NCI-H1105 treated with DMSO at 0.1 percent for 48 hours (cell line): Measurements from ENCODE around the gene PLA2G15.

Experiments
- DNase-seq: peaks from one replicate; lab custom pipeline; 2025; lab: John Stamatoyannopoulos, UW

PLA2G15 gene

DNA sequence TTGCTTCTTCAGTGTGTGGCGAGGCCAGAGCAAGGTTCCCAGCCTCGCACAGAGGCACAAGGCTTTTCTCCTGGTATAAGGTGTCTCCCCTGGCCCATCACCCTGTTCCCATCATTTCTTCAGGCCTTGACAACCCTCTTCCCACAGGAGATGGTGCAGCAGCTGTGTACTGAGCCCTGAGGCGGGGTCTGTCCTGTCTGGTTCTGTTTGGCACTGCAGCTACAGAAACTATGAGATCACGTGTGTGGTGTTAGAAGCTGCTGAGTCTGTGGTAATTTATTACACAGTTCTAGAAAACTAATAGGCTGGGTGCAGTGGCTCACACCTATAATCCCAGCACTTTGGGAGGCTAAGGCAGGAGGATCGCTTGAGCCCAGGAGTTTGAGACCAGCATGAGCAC lies 7.2 kb downstream of the PLA2G15 start:
- DNase-seq: no peak

DNA sequence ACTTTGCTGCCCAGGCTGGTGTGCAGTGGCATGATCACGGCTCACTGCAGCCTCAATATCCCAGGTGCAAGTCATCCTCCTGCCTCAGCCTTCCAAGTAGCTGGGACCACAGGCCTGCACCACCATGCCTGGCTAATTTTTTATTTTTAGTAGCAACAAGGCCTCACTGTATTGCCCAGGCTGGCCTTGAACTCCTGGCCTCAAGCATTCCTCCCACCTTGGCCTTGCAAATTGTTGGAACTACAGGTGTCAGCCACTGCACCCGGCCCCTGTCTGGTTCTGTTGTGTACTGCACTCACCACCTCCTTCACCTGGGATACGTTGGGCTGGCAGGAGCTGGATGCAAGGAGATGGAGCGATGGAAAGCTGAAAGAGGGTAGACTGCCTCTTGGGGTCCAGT lies 8.5 kb downstream of the PLA2G15 start:
- no peak for DNase-seq

DNA sequence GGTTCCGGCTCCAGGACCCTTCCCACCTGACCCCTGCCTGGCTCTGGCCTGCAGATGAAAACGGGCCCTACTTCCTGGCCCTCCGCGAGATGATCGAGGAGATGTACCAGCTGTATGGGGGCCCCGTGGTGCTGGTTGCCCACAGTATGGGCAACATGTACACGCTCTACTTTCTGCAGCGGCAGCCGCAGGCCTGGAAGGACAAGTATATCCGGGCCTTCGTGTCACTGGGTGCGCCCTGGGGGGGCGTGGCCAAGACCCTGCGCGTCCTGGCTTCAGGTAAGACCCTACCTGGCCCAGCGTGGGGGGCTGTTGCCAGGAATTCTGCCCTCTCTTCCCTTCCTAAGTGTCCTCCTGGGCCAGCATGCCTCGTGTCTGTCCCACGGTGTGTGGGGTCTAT lies 10.5 kb downstream of the PLA2G15 start:
- DNase-seq: no peak

DNA sequence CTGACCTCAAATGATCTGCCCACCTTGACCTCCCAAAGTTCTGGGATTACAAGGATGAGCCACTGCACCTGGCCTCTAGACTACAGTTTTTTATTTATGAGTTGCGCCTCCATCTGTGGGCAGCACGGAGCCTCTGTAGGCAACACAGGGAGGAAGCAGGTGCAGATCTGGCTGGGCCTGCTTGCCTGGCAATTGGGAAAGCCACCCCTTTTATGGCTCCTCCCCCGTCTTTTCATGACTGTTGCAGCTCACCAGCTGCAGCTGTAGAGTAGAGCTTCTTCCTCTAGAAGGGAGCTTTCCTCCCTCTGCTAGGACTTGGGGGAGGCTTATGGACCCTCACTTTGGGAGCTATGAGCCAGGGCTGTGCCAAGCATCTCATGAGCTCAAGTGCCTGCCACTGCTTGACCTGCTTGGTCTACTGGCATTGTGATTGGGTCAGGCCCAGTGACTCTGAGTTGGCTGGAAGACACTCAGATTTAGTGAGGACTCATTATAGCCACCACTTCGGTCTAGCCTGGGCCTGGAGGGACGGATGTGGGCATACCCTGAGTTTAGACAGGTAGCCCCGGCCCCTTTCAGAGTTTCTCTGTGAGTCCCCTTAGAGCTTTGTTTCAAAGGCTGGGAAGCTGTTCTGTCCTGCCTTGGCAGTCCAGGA lies 12.2 kb downstream of the PLA2G15 start:
- peak; percentile 8 for DNase-seq

DNA sequence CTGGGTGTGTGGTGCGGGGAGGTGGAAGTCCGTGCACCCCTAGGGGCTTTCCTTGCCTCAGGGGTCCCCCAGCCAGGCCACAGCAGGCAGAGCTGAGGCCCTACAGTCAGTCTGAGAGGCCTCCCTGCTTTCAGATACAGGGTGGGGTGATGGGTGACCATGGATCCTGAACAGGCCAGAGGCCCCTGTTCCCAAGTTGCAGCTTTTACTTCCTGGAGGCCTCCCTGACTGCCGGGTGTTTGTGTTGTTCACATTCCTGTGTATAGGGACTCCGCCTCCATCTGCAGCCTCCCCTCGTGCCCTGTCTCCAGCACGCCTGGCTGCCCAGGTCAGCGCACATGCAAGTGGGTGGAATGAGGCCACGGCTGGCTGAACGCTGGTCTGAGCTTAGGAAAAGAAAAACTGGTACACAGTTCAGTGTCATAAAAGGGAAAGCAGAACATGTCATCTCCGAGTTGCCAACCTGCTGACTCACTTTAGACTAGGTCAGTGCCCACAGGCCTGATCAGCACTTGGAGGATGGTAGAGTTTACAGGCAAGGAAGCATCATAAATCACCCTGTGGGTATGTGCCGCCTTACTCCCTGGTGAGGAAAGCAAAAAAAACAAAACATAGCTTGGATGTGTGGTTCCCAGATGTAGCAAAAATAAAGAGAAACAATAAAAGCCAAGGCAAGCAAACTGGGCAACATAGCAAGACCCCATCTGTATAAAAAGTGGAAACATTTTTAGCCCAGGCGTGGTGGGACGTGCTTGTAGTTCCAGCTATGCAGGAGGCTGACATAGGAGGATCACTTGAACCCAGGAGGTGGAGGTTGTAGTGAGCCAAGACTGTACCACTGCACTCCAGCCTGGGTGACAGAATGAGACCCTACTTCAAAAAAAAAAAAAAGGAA lies 13.0 kb downstream of the PLA2G15 start:
- no peak for DNase-seq

DNA sequence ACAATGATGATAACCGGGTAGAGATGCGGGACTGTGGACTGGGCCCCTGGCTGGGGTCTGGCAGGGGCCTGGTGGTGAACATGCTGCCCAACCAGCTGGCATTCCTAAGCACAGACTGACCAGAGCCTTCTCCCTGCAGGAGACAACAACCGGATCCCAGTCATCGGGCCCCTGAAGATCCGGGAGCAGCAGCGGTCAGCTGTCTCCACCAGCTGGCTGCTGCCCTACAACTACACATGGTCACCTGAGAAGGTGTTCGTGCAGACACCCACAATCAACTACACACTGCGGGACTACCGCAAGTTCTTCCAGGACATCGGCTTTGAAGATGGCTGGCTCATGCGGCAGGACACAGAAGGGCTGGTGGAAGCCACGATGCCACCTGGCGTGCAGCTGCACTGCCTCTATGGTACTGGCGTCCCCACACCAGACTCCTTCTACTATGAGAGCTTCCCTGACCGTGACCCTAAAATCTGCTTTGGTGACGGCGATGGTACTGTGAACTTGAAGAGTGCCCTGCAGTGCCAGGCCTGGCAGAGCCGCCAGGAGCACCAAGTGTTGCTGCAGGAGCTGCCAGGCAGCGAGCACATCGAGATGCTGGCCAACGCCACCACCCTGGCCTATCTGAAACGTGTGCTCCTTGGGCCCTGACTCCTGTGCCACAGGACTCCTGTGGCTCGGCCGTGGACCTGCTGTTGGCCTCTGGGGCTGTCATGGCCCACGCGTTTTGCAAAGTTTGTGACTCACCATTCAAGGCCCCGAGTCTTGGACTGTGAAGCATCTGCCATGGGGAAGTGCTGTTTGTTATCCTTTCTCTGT lies 14.0 kb downstream of the PLA2G15 start:
- DNase-seq: no peak

DNA sequence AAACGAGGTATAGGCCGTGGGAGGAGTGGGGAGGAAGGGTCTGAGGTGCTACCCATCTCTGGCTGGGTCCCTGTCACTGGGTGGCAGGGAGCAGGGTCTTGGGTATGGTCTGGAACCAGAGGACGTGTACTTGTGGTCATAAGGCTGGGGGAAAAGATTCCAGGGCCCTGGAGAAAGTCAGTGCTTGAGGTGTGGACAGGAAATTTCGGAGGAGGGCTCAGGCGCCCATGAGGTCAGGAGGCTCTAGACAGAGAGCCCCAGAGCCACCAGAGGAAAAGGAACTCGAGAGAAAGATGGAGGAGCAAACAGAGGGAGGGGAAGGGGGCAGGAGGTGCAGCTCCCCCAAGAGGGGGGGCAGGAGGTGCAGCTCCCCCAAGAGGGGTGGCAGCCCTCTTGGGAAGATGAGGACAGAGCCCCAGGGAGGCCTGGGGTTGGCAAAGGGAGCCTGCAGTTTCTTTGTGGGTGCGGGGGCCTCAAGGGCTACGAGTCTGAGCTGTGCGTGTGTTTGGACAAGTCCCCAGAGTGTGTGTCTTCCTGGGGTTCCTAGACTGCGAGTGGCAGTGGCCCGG lies 18.5 kb downstream of the PLA2G15 start:
- DNase-seq: no peak

DNA sequence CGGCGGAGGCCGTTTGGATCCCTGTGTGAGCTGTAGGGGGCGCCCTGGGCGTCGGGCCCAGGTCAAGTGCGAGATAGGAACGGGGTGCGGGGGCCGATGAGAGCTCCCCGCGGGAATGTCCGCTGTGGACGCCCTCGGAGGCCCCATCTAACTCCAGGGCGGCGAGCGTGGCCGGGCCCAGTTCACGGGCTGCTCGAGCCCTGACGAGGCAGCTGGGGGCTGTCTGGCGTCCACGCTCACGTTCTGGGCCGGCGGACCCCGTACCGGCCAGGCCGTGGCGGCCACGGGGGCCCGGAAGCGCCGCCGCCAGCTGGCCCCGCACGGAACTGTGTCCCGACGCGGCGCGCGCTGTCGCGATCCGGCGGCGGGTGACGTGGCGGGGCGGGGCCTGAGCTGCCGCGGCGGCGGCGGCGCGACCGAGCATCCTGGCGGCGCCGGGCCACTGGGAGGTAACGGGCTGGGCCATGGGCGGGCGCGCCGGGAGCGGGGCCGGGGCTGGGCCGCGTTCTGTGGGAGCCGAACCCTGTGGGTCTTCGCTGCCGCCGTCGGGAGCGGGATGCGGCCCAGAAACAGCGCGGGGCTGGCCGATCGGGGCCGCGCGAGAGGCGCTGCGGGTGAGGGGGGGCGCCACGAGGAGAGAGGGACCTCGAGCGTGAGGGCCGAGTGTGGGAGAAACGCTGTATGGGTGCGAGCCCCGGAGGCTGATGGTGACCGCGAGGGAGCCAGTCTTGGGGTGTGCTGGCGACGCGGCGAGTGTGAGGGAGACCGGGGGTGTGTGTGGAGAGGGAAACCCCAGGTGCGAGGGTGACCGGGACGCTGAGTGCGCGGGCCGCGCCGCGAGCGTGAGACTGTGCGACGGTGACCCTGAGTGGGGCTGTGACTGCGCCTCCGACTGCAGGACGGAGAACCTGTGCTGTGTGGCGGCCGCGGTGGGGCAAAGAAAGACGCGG lies 19.2 kb downstream of the PLA2G15 start, which contains the start of gene SLC7A6:
Gene SLC7A6, plus strand, starts transcription at position 399 of the 950 bp plus-strand sequence. CDS start 10,201 bp downstream, outside the sequence.
- DNase-seq: peak; percentile 22

DNA sequence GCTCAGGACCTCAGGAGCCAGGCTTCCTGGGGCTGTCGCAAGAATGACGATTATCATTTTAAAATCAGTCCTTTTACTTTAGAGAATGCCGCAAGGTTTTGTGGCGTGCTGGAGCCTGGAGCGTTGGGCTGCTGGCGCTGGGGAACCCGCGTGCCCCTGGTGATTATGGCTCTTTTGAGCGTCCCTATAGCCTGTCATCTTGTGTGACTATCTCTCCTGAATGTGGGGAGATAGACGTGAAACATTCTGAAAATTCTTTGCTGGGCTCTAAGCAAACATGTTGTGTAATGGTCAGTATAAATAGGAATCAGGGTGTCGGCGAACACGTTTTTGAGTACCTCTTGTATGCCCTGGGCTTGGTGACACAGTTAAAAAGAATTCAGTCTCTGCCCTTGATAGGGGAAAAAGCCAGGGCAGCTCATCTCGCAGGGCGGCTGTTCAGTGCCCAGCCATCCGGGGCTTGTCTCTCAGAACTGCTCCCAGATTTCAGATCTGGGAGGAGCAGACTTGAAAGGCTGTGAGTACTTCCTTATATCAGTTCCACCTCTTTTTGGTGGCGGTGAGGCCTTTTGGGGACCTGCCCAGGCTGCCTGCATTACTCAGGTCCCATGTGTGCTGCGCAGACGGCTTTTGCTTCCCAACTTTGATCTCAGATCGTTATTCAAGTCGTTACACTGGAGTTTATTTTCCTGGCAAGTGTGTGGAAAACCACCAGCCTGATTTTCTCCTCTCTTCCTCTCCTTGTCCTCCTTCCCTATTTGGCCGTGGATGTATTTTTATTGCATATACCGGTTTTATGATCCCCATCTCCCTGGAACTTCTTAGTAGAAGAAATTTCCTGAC lies 20.1 kb downstream of the PLA2G15 start:
- DNase-seq: no peak

DNA sequence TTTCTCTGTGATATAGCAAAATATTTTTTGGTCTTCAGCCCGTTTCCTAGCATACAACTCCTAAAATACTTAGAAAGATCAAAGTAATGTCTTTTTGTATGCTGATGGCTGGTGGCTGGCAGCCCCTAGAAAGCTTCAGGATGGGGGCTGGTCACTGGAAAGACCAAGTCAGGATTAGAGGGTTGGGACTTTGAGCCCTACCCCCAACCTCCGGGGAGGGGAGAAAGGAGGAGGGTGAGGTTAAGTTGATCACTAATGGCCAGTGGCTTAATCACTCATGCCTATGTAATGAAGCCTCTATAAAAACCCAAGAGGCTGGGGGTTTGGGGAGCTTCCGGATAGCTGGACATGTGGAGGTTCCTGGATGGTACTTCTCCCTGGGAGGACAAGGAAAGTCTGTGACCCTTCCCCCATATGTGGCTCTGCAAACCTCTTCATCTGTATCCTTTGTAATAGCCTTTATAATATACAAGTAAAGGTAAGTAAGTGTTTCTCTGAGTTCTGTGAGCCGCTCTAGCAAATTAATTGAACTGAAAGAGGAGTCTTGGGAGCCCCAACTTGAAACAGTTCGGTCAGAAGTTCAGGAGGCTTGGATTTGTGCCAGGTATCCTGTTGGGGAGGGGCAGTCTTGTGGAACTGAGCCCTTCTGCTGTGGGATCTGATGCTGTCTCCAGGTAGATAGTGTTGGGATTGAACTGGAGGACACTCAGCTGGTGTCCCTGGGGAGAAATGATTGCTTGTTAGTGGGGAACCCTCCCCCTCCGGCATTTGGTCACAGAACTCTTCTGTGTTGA lies 22.6 kb downstream of the PLA2G15 start:
- peak; percentile 15 for DNase-seq

DNA sequence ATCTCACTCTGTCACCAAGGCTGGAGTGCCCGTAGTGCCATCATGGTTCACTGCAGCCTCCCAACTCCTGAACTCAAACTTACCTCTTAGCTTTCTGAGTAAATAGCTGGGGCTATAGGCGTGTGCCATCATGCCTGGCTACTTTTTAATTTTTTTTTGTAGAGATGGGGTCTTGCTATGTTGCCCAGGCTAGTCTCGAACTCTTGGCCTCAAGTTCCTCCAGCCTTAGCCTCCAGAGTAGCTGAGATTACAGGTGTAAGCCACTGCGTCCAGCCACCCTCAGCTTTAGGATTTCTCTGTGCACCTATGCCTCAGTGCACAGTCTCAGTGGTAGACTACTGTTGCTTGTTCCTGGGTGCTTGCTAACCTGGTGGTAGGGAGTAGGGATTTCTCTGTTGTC lies 24.6 kb downstream of the PLA2G15 start:
- no peak for DNase-seq

DNA sequence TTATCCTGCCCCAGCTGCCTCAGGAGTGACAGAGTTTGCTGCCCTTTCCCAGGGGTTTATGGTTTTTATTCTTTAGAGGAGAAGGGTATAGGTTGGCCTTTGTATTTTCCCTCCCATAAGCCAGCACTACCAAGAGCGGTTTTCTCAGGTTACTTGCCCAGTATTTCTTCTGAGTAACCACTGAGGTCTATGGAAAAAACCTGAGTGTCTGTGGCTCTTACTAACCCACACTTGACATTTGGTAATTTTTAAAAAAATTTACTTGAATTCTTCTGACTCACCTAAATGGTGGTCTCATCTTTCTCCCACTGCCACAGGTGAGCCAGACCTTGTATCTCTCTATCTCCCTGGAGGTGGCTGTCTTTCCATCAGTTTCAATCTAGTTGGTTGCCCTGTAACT lies 25.2 kb downstream of the PLA2G15 start:
- no peak for DNase-seq

DNA sequence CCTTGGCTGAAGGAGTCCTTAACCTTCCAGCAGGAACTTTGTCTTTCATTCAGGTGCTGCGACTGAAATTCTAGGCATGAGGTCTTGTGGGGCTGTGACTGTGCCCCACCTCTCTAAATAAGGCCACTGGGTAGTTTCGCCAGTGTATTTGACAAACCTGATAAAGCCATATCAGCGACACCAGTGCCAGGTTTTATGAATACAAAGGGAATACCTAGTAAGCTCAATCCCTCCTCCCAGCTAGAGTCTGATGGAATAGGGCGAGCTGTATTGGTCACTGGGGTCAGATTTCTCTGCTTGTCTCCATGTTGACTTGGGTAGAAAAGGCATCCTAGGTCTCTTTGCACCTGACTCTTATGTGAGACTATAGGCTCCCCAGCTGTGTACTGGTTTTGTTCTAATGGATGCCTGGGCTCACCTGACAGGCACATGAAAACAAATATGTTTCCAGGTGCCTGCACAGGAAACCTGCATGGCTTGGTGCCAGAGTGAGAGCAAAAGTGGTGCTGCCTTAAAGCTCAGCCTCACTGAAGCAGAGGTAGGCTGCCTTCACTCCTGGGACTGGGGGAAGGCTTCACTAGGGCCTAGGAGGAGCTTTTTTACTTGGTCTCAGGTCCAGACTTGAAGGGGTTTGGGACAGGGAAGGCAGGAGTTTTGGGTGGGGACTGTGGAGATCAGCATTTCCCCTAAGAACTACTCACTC lies 27.5 kb downstream of the PLA2G15 start:
- DNase-seq: peak; percentile 43

DNA sequence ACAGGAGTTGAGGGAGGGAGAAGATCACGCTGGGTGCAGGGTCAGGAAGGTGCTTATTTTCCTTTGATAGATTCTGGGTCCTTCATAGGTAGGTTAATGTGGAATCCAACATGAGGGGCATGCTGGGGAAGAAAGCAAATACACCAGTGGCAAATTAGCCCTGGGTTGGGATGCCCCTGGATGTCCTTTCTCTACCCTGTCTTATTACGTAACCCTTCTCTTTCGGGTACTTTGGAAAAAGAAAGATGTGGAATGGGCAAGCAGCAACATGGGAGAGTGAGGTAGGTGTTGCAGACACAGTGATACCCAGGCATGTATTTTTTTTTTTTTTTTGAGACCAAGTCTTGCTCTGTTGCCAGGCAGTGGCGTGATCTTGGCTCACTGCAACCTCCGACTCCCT lies 28.3 kb downstream of the PLA2G15 start:
- DNase-seq: no peak

DNA sequence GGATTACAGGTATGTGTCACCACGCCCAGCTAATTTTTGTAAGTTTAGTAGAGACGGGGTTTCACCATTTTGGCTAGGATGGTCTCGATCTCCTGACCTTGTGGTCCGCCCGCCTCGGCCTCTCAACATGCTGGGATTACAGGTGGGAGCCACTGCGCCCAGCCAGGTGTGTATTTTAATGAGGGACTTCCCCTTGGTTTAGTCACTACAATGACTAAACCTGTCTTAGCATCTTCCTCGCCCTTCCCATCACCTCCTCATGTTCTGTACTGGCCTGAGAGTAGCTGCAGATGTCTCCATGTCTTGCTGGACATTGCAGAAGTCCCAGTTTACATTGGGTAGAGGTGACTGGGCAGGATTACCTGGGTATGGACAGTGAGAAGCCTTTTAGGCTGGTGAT lies 28.7 kb downstream of the PLA2G15 start:
- DNase-seq: no peak

DNA sequence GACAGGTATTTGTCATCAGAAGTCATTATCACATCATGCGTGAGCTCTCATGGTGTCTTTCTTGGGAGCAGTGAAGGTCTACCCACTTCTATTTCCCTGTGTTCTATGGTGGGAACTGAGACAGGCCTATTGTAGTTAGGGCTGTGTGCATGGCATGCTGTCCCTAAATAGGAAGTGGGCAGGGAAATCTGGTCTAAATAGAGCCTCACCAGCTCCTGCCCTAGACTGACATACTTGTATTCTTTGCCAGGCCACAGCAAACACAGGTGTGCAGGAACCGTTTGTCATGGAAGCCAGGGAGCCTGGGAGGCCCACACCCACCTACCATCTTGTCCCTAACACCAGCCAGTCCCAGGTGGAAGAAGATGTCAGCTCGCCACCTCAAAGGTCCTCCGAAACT lies 29.3 kb downstream of the PLA2G15 start:
- DNase-seq: no peak

DNA sequence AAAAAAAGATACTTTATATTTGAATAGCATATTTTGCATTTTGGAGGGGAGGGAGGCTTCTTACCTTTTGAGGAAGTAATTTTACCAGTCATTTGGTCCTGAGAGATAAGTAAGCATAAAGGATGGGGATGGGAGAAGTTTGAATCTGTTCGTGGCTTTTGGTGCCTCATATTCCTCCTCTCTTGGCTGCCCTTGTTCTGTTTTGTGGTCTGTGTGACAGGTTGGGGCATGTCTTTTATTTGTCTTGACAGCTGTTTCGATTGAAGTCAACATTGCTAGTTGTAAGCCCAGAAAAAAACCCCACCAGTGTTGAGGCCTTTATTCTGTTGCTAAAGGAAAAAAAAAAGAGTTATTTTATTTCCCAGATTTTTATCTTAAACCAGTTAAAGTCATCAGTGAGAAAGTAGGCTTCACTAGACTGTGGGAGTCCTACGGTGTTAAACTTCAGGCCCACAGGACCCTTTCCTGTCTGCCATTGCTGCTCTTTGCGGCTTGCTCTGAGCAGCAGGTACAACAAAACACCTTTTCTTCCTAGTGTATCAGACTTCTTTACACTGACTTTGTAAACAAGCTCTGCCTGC lies 30.5 kb downstream of the PLA2G15 start:
- peak; percentile 76 for DNase-seq

DNA sequence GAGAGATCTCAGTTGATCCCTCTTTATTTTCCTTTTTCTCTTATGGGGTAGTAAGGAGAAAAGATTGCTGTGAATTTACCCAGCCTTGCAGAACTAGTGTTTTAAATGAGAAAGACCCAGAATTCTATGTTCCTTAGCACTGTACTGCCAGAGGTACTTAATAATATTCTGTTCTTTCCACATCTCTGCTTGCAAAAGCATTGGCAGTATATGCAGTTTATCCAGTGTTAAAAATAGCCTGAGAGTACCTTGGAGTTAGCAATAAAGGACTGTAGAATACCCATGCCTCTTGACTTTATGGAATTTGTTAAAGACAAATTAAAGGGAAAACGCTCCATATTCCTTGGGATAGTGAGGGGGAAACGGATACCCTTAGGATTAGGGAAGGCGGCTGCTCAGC lies 31.1 kb downstream of the PLA2G15 start:
- DNase-seq: no peak
